Osteoblast (primary cell): Measurements from ENCODE around the gene FRMD8. TPM values are rescaled to one million over a fixed set of nuclear protein-coding genes. Genes with fewer than 3 reads are reported as not detected.
"Not testable (repeated sequence)": the region's sequence is repeated elsewhere in the genome, so short reads cannot be mapped to it uniquely, and the experiment has no call there.

ENCODE experiments used
- DNase-seq: peaks from one replicate; pipeline ENCODE4 v3.0.0; 2011; ENCODE audit warnings: low spot score, mixed read lengths; ENCODE audit not compliant: insufficient read length; ENCODE audit errors: missing footprints
- H2AFZ ChIP-seq: 2 replicates; pipeline ENCODE4 v1.6.0; 2011; ENCODE audit warnings: mild to moderate bottlenecking, low read length
- H3K27ac ChIP-seq: 2 replicates; pipeline ENCODE4 v1.5.1; 2011; ENCODE audit warnings: mild to moderate bottlenecking, low read depth, low read length, moderate library complexity
- H3K27me3 ChIP-seq: 2 replicates; pipeline ENCODE4 v1.6.0; 2012; ENCODE audit warnings: mild to moderate bottlenecking, control low read depth, inconsistent platforms, low read length, moderate library complexity; ENCODE audit not compliant: insufficient read depth
- H3K36me3 ChIP-seq: 2 replicates; pipeline ENCODE4 v1.5.1; 2011; ENCODE audit warnings: mild to moderate bottlenecking, low read length, control low read depth, moderate library complexity; ENCODE audit not compliant: insufficient read depth
- H3K4me1 ChIP-seq: 2 replicates; pipeline ENCODE4 v1.5.1; 2011; ENCODE audit warnings: mild to moderate bottlenecking, low read length, control low read depth, moderate library complexity; ENCODE audit not compliant: insufficient read depth
- H3K4me2 ChIP-seq: 2 replicates; pipeline ENCODE4 v1.6.0; 2011; ENCODE audit warnings: mild to moderate bottlenecking, low read length; ENCODE audit not compliant: insufficient read depth
- H3K4me3 ChIP-seq: fragments of 200-600 bp; sonication (generic); 3 replicates; pipeline ENCODE4 v1.5.1; 2012; ENCODE audit warnings: mild to moderate bottlenecking, low read length, inconsistent platforms; ENCODE audit not compliant: insufficient read depth
- H3K79me2 ChIP-seq: 2 replicates; pipeline ENCODE4 v1.6.0; 2012; ENCODE audit warnings: mild to moderate bottlenecking, low read length, control low read depth, inconsistent platforms; ENCODE audit not compliant: insufficient read depth
- H3K9me3 ChIP-seq: 2 replicates; pipeline ENCODE4 v1.5.1; 2011; ENCODE audit warnings: low read depth, low read length, control low read depth
- H4K20me1 ChIP-seq: 2 replicates; pipeline ENCODE4 v1.6.0; 2012; ENCODE audit warnings: mild to moderate bottlenecking, low read length, control low read depth; ENCODE audit not compliant: insufficient read depth
- CTCF ChIP-seq: IDR thresholded peaks from 2 replicates; pipeline ENCODE4 v1.5.1; 2011; ENCODE audit warnings: mild to moderate bottlenecking, low read depth, low read length, moderate library complexity; ENCODE audit errors: extremely low read depth
- total RNA-seq: library from RNA; depleted of rRNA; stranded (reverse); fragments of >200 nt; gene quantifications from 2 replicates; pipeline ENCODE4 v1.2.3, GENCODE V29; 2012

Gene FRMD8
- total RNA-seq, 1 donor, result 78.2 TPM

- Histone ChIP-seq H3K9me3 (no peaks in the 10 kb centered on the region), H4K20me1 (peaks cover 49% of the 10 kb centered on the region)
- DNase-seq, result peak; percentile 82
These were observed 62.1 kb downstream of the FRMD8 start for GRCh38 chr11:65448418-65449105.

GRCh38 chr11:65451301-65451700, 64.9 kb downstream of the FRMD8 start:
- H3K27me3 ChIP-seq, H3K9me3 ChIP-seq, H3K27ac ChIP-seq, H2AFZ ChIP-seq, DNase-seq, H3K4me2 ChIP-seq, H3K4me3 ChIP-seq: not testable (repeated sequence)
- H3K36me3 ChIP-seq, result peaks cover 13% of the 10 kb centered on the region
- peaks cover 26% of the 10 kb centered on the region for H4K20me1 ChIP-seq
- peaks cover 29% of the 10 kb centered on the region for H3K79me2 ChIP-seq
- H3K4me1 ChIP-seq, result peaks cover 39% of the 10 kb centered on the region

More at GRCh38 chr11:65448418-65449105, 62.1 kb downstream of the FRMD8 start:
- H3K4me3 ChIP-seq, result no peak overlapping the region
- peaks cover 25% of the 10 kb centered on the region for H3K4me1 ChIP-seq
- no peak for TF ChIP-seq CTCF
- H3K27ac ChIP-seq, result peak overlapping the region; percentile 48
- no peaks in the 10 kb centered on the region for H3K27me3 ChIP-seq
- peaks cover 37% of the 10 kb centered on the region for H3K79me2 ChIP-seq
- no peak overlapping the region for H3K4me2 ChIP-seq
- no peak overlapping the region for H2AFZ ChIP-seq
- peaks cover 35% of the 10 kb centered on the region for H3K36me3 ChIP-seq

- Histone ChIP-seq H4K20me1 (peaks cover 17% of the 10 kb centered on the region), H3K4me1 (peaks cover 30% of the 10 kb centered on the region), H3K27ac (peak overlapping the region; percentile 84), H3K79me2 (peaks cover 27% of the 10 kb centered on the region)
- H3K4me2 ChIP-seq, H3K4me3 ChIP-seq, H2AFZ ChIP-seq, H3K27me3 ChIP-seq, H3K36me3 ChIP-seq, DNase-seq, H3K9me3 ChIP-seq: not testable (repeated sequence)
These were observed 65.8 kb downstream of the FRMD8 start for GRCh38 chr11:65452259-65452658.

GRCh38 chr11:65452806-65453490, 66.5 kb downstream of the FRMD8 start:
- Histone ChIP-seq H3K4me3 (no peak overlapping the region), H3K27me3 (no peaks in the 10 kb centered on the region), H3K79me2 (peaks cover 27% of the 10 kb centered on the region), H3K4me1 (peaks cover 30% of the 10 kb centered on the region), H2AFZ (no peak overlapping the region), H4K20me1 (peaks cover 16% of the 10 kb centered on the region), H3K27ac (peak overlapping the region; percentile 84), H3K4me2 (peak overlapping the region; percentile 28), H3K9me3 (no peaks in the 10 kb centered on the region), H3K36me3 (peaks cover 8% of the 10 kb centered on the region)
- no peak for TF ChIP-seq CTCF
- DNase-seq, result peak; percentile 97

- no peak for TF ChIP-seq CTCF
- Histone ChIP-seq H3K9me3 (no peaks in the 10 kb centered on the region), H2AFZ (no peak overlapping the region), H3K27ac (peak overlapping the region; percentile 84), H3K4me1 (peaks cover 30% of the 10 kb centered on the region), H3K27me3 (no peaks in the 10 kb centered on the region), H3K79me2 (peaks cover 27% of the 10 kb centered on the region), H4K20me1 (peaks cover 7% of the 10 kb centered on the region), H3K36me3 (peaks cover 8% of the 10 kb centered on the region), H3K4me3 (peak overlapping the region; percentile 70), H3K4me2 (peak overlapping the region; percentile 87)
- DNase-seq, result peak; percentile 89
These were observed 67.9 kb downstream of the FRMD8 start for GRCh38 chr11:65454311-65454695.
